CD14-positive monocyte (primary cell): ENCODE results near the gene AEBP1. TPM values are rescaled to one million over a fixed set of nuclear protein-coding genes. Genes with fewer than 3 reads are reported as not detected.

ENCODE experiments used
- DNase-seq, 3 donors: peaks; one replicate each; pipeline ENCODE4 v3.0.0-alpha.2; 2011 to 2022
- H2AFZ ChIP-seq: 2 replicates; pipeline ENCODE4 v1.6.0; 2012; ENCODE audit warnings: mild to moderate bottlenecking, low read depth, low read length, inconsistent platforms; ENCODE audit not compliant: insufficient read depth, poor library complexity, severe bottlenecking
- H3K27ac ChIP-seq, 2 donors: 1 replicate in 1 of 2; 2 replicates in 1 of 2; pipeline ENCODE4 v1.5.1; 2012 to 2013; ENCODE audit warnings: low read length in 2 of 2, control low read depth in 1 of 2, inconsistent platforms in 1 of 2, low read depth in 1 of 2, mild to moderate bottlenecking in 1 of 2
- H3K27me3 ChIP-seq, 2 donors: one replicate each; pipeline versions ENCODE4 v1.6.0 to v1.6.1; 2011 to 2013; ENCODE audit warnings: low read length in 2 of 2; ENCODE audit not compliant: control insufficient read depth in 2 of 2, insufficient read depth in 2 of 2
- H3K36me3 ChIP-seq, 2 donors: replicated peaks in 1 of 2; 1 replicate in 1 of 2; 2 replicates in 1 of 2; pipeline versions ENCODE4 v1.5.1 to v1.6.1; 2012 to 2013; ENCODE audit warnings: low read length in 2 of 2, control low read depth in 1 of 2, inconsistent platforms in 1 of 2, mild to moderate bottlenecking in 1 of 2; ENCODE audit not compliant: insufficient read depth in 2 of 2, control insufficient read depth in 1 of 2
- H3K4me1 ChIP-seq, 2 donors: 1 replicate in 1 of 2; 2 replicates in 1 of 2; pipeline versions ENCODE4 v1.5.1 to v1.6.1; 2012 to 2013; ENCODE audit warnings: low read length in 2 of 2, control low read depth in 1 of 2, inconsistent platforms in 1 of 2, mild to moderate bottlenecking in 1 of 2, moderate library complexity in 1 of 2; ENCODE audit not compliant: insufficient read depth in 2 of 2, control insufficient read depth in 1 of 2
- H3K4me2 ChIP-seq: replicated peaks from 2 replicates; pipeline ENCODE3; 2012; ENCODE audit warnings: low read length, moderate library complexity, mild to moderate bottlenecking; ENCODE audit not compliant: poor library complexity, severe bottlenecking; ENCODE audit errors: extremely low read depth
- H3K4me3 ChIP-seq, 3 experiments: fragments of 200-600 bp in 1 of 3; sonication (generic) in 1 of 3; replicated peaks in 1 of 3; 1 replicate in 2 of 3; 2 replicates in 1 of 3; pipeline ENCODE4 v1.5.1; 2011 to 2013; ENCODE audit warnings: low read length in 3 of 3, mild to moderate bottlenecking in 3 of 3, control low read depth in 2 of 3, low read depth in 2 of 3, inconsistent platforms in 1 of 3, moderate library complexity in 1 of 3
- H3K79me2 ChIP-seq: 2 replicates; pipeline ENCODE4 v1.6.0; 2012; ENCODE audit warnings: mild to moderate bottlenecking, control low read depth, inconsistent platforms, low read length, moderate library complexity; ENCODE audit not compliant: insufficient read depth
- H3K9ac ChIP-seq: 2 replicates; pipeline ENCODE4 v1.6.0; 2017; ENCODE audit warnings: low read length, mild to moderate bottlenecking; ENCODE audit not compliant: insufficient read depth, poor library complexity, severe bottlenecking
- H3K9me3 ChIP-seq, 2 donors: replicated peaks in 1 of 2; 1 replicate in 1 of 2; 2 replicates in 1 of 2; pipeline versions ENCODE4 v1.5.1 to v1.6.1; 2012 to 2013; ENCODE audit warnings: low read length in 2 of 2, control low read depth in 1 of 2; ENCODE audit not compliant: control insufficient read depth in 1 of 2, insufficient read depth in 1 of 2
- H4K20me1 ChIP-seq: 2 replicates; pipeline ENCODE4 v1.6.0; 2012; ENCODE audit warnings: mild to moderate bottlenecking, low read length, control low read depth, moderate library complexity; ENCODE audit not compliant: insufficient read depth
- H3K27ac Mint-ChIP-seq, 7 donors: one replicate each; pipeline ENCODE4 v1.8.0; 2020; ENCODE audit warnings: mild to moderate bottlenecking in 7 of 7, mixed read lengths in 7 of 7, moderate library complexity in 6 of 7, inconsistent platforms in 2 of 7
- H3K27me3 Mint-ChIP-seq, 3 donors: one replicate each; pipeline ENCODE4 v1.8.0; 2021 to 2022; ENCODE audit warnings: low read depth in 3 of 3, mild to moderate bottlenecking in 3 of 3, mixed read lengths in 3 of 3, moderate library complexity in 3 of 3, inconsistent platforms in 1 of 3
- H3K36me3 Mint-ChIP-seq, 2 donors: one replicate each; pipeline ENCODE4 v1.8.0; 2020; ENCODE audit warnings: mixed read lengths in 2 of 2, inconsistent platforms in 1 of 2, mild to moderate bottlenecking in 1 of 2
- H3K4me1 Mint-ChIP-seq: one replicate; pipeline ENCODE4 v1.8.0; 2020; ENCODE audit warnings: mild to moderate bottlenecking, mixed read lengths
- H3K4me3 Mint-ChIP-seq, 2 donors: one replicate each; pipeline ENCODE4 v1.8.0; 2020; ENCODE audit warnings: mild to moderate bottlenecking in 2 of 2, mixed read lengths in 2 of 2, moderate library complexity in 1 of 2
- H3K9me3 Mint-ChIP-seq, 7 donors: one replicate each; pipeline ENCODE4 v1.8.0; 2020 to 2022; ENCODE audit warnings: mixed read lengths in 7 of 7, mild to moderate bottlenecking in 6 of 7, moderate library complexity in 6 of 7, inconsistent platforms in 2 of 7
- CTCF ChIP-seq: fragments of 200-600 bp; IDR thresholded peaks from one replicate; pipeline ENCODE4 v1.8.0; 2022; ENCODE audit warnings: antibody characterized with exemption, mild to moderate bottlenecking
- WGBS: methylation state at CpG from one replicate; pipeline ENCODE4 v1.1.5; 2013; ENCODE audit warnings: missing lambda C conversion rate; ENCODE audit not compliant: insufficient coverage; 5-methylcytosine and 5-hydroxymethylcytosine counted together
- intact Hi-C, 2 donors: fragments of 100-400 bp; cut with micrococcal nuclease; formaldehyde crosslinking; loops; one replicate each; pipeline versions ENCODE4 v1.15.0 to v1.15.1; 2023
- polyA plus RNA-seq, 3 donors: library from polyadenylated mRNA; depleted of rRNA in 1 of 3; unstranded in 2 of 3; stranded (reverse) in 1 of 3; fragments of 300-500 nt in 2 of 3; fragments of >200 nt in 1 of 3; fragmentation: Illumina TruSeq in 2 of 3; gene quantifications; 1 replicate in 2 of 3; 2 replicates in 1 of 3; pipeline ENCODE4 v1.2.3, GENCODE V29; 2012 to 2021

AEBP1 gene
- polyA plus RNA-seq, 3 donors, result 0.08 TPM; not detected in 2

- Mint-ChIP-seq H3K27ac (peak overlapping the region in 3 of 7 donors; percentile 19 to 51 (median 41)), H3K27me3 (peaks cover 0 to 24% (median 4%) of the 10 kb centered on the region in 3 donors), H3K4me3 (no peak overlapping the region), H3K9me3 (peaks cover 0 to 3% (median 0%) of the 10 kb centered on the region in 7 donors), H3K4me1 (peaks cover 18% of the 10 kb centered on the region), H3K36me3 (peaks cover 6 to 7% of the 10 kb centered on the region in 2 donors)
- Histone ChIP-seq H3K36me3 (peaks cover 9 to 10% of the 10 kb centered on the region in 2 donors), H3K79me2 (no peaks in the 10 kb centered on the region), H3K4me2 (no peak overlapping the region), H3K4me1 (no peaks in the 10 kb centered on the region), H3K9ac (no peak overlapping the region), H3K4me3 (no peak overlapping the region), H2AFZ (no peak overlapping the region), H3K9me3 (no peaks in the 10 kb centered on the region), H3K27me3 (no peaks in the 10 kb centered on the region), H4K20me1 (peaks cover 61% of the 10 kb centered on the region), H3K27ac (no peak overlapping the region)
- intact Hi-C loops, result no loop called here
- TF ChIP-seq CTCF, result no peak
- WGBS, result 78% methylated on average over 7 of the region's 7 CpGs
- DNase-seq, result no peak
Measured at GRCh38 chr7:44066494-44067063, 37.6 kb upstream of the AEBP1 start.

- H3K9me3 Mint-ChIP-seq, result peaks cover 0 to 3% (median 0%) of the 10 kb centered on the region in 7 donors
- no peaks in the 10 kb centered on the region for H3K27me3 ChIP-seq
- H3K4me2 ChIP-seq, result no peak overlapping the region
- H3K4me3 Mint-ChIP-seq, result no peak overlapping the region
- no peak overlapping the region for H3K27ac ChIP-seq
- peaks cover 0 to 24% (median 4%) of the 10 kb centered on the region in 3 donors for H3K27me3 Mint-ChIP-seq
- WGBS, result 96% methylated on average over 8 of the region's 11 CpGs
- peaks cover 26% of the 10 kb centered on the region for H3K4me1 Mint-ChIP-seq
- DNase-seq, result no peak
- H4K20me1 ChIP-seq, result peaks cover 54% of the 10 kb centered on the region
- H3K4me3 ChIP-seq, result no peak overlapping the region
- H3K79me2 ChIP-seq, result no peaks in the 10 kb centered on the region
- H2AFZ ChIP-seq, result no peak overlapping the region
- H3K9me3 ChIP-seq, result no peaks in the 10 kb centered on the region
- intact Hi-C loops, result no loop called here
- H3K27ac Mint-ChIP-seq, result peak overlapping the region in 2 of 7 donors; percentile 7 to 8
- H3K36me3 Mint-ChIP-seq, result peaks cover 3 to 7% of the 10 kb centered on the region in 2 donors
- no peak overlapping the region for H3K9ac ChIP-seq
- no peaks in the 10 kb centered on the region for H3K4me1 ChIP-seq
- TF ChIP-seq CTCF, result no peak
- peaks cover 2 to 3% of the 10 kb centered on the region in 2 donors for H3K36me3 ChIP-seq
Measured at GRCh38 chr7:44067064-44067951, 36.8 kb upstream of the AEBP1 start.
